K562 (cell line): Measurements from ENCODE around the gene TEDDM1. TPM values are rescaled to one million over a fixed set of nuclear protein-coding genes. Genes with fewer than 3 reads are reported as not detected.

Source experiments
- ARID1B ChIP-seq: fragments of 450-650 bp; IDR thresholded peaks from 2 replicates; pipeline ENCODE4 v1.6.1; 2016; ENCODE audit warnings: antibody characterized with exemption, mild to moderate bottlenecking, inconsistent platforms
- ATF3 ChIP-seq, 2 experiments: fragments of 450-650 bp in 1 of 2; sonication (generic) in 1 of 2; formaldehyde crosslinking in 1 of 2; IDR thresholded peaks in 1 of 2; conservative IDR thresholded peaks in 1 of 2; 2 replicates each; pipeline versions ENCODE4 v1.6.1 to v1.8.1; 2016 to 2023; ENCODE audit warnings: mild to moderate bottlenecking in 2 of 2, moderate library complexity in 2 of 2, inconsistent platforms in 1 of 2, missing genetic modification reagents in 1 of 2
- C11orf30 ChIP-seq: fragments of 450-650 bp; IDR thresholded peaks from 2 replicates; pipeline ENCODE4 v1.6.1; 2016; ENCODE audit warnings: low read depth, mild to moderate bottlenecking
- CBX3 ChIP-seq, 2 experiments: IDR thresholded peaks; 1 replicate in 1 of 2; 2 replicates in 1 of 2; pipeline ENCODE4 v1.6.1; 2012; ENCODE audit warnings: inconsistent platforms in 2 of 2, low read length in 2 of 2, borderline replicate concordance in 1 of 2, control low read depth in 1 of 2
- DDX20 ChIP-seq: fragments of 450-650 bp; IDR thresholded peaks from 2 replicates; pipeline ENCODE4 v1.6.1; 2016; ENCODE audit warnings: missing genetic modification characterization, low read depth, mild to moderate bottlenecking, missing compliant biosample characterization, moderate library complexity
- FOSL1 ChIP-seq: fragments of 200-800 bp; sonication (Bioruptor generic); conservative IDR thresholded peaks from 2 replicates; pipeline ENCODE4 v1.6.1; 2016; ENCODE audit warnings: missing genetic modification characterization, missing compliant biosample characterization
- JUN ChIP-seq, 2 experiments: sonication (generic) in 1 of 2; formaldehyde crosslinking in 1 of 2; IDR thresholded peaks; 2 replicates each; pipeline versions ENCODE4 v1.6.1 to v1.8.0; 2012 to 2022; ENCODE audit warnings: borderline replicate concordance in 2 of 2, mild to moderate bottlenecking in 2 of 2, improper control_type of control experiment in 1 of 2, low read depth in 1 of 2, low read length in 1 of 2, missing genetic modification reagents in 1 of 2
- JUND ChIP-seq, 2 experiments: IDR thresholded peaks; 2 replicates in 1 of 2; 3 replicates in 1 of 2; pipeline ENCODE4 v1.6.1; 2011; ENCODE audit warnings: borderline replicate concordance in 2 of 2, low read depth in 2 of 2, low read length in 2 of 2, improper control_type of control experiment in 1 of 2, missing biosample characterization in 1 of 2, missing genetic modification characterization in 1 of 2, missing genetic modification reagents in 1 of 2
- NCOR1 ChIP-seq: fragments of 450-650 bp; IDR thresholded peaks from 2 replicates; pipeline ENCODE4 v1.6.1; 2016; ENCODE audit warnings: mild to moderate bottlenecking, moderate library complexity
- NEUROD1 ChIP-seq: fragments of 150-350 bp; IDR thresholded peaks from 2 replicates; pipeline ENCODE4 v1.6.1; 2014; ENCODE audit warnings: borderline replicate concordance, low read length, low read depth; ENCODE audit not compliant: partially characterized antibody
- NONO ChIP-seq, 2 experiments: fragments of 200-400 bp in 1 of 2; fragments of 450-650 bp in 1 of 2; formaldehyde crosslinking in 1 of 2; IDR thresholded peaks; 2 replicates each; pipeline ENCODE4 v1.6.1; 2017; ENCODE audit warnings: low read depth in 2 of 2, mild to moderate bottlenecking in 2 of 2, moderate library complexity in 2 of 2, low read length in 1 of 2
- SMARCA4 ChIP-seq: fragments of 450-650 bp; IDR thresholded peaks from 2 replicates; pipeline ENCODE4 v1.6.1; 2016
- ZNF146 ChIP-seq: IDR thresholded peaks from one replicate; pipeline ENCODE4 v1.6.1; 2018; ENCODE audit warnings: missing compliant biosample characterization; ENCODE audit not compliant: unreplicated experiment
- ZNF217 ChIP-seq: sonication (generic); formaldehyde crosslinking; IDR thresholded peaks from 2 replicates; pipeline ENCODE4 v1.8.0; 2022; ENCODE audit warnings: mild to moderate bottlenecking, missing genetic modification reagents
- ZNF274 ChIP-seq: IDR thresholded peaks from 2 replicates; pipeline ENCODE4 v1.6.1; 2011; ENCODE audit warnings: low read depth, mild to moderate bottlenecking, low read length, moderate library complexity, borderline replicate concordance
- ZNF589 ChIP-seq: fragments of 200-800 bp; sonication (Bioruptor generic); IDR thresholded peaks from 2 replicates; pipeline ENCODE4 v1.6.1; 2016; ENCODE audit warnings: low read depth, missing genetic modification characterization, missing compliant biosample characterization
- polyA plus RNA-seq, 8 experiments: library from polyadenylated mRNA; depleted of rRNA in 4 of 8; stranded (reverse) in 5 of 8; unstranded in 3 of 8; fragments of >200 nt; fragmentation: Nextera tagmentation in 2 of 8; fragmentation: Illumina TruSeq in 1 of 8; extraction: Ambion mirVana in 2 of 8; extraction: Trizol in 1 of 8; gene quantifications; 2 replicates each; pipeline versions ENCODE4 v1.2.1 to v1.2.3, GENCODE V29; 2011 to 2014; ENCODE audit warnings: inconsistent platforms in 1 of 8, missing spikeins in 1 of 8
- total RNA-seq, 7 experiments: library from RNA; depleted of rRNA in 6 of 7; stranded (reverse); fragments of >200 nt in 6 of 7; fragmentation: Illumina TruSeq in 2 of 7; extraction: Trizol in 2 of 7; gene quantifications; 2 replicates each; pipeline versions ENCODE4 v1.2.1 to v1.2.3, GENCODE V29; 2011 to 2021; ENCODE audit warnings: low replicate concordance in 1 of 7

Gene TEDDM1
- total and polyA plus RNA-seq, 9 of the 15 experiments (the other 6 are each of a cell fraction or from before 2014, with no cell fraction given): not detected

GRCh38 chr1:182430263-182431068 lies 30.0 kb upstream of the TEDDM1 start (continued):
- TF ChIP-seq JUN (IDR thresholded peaks at IDR 0.05; ENCODE audit: borderline replicate concordance, low read depth, low read length) (peak; percentile 76), JUN (CRISPR knock-in tag; IDR thresholded peaks at IDR 0.05; ENCODE audit: borderline replicate concordance) (no peak), NCOR1 (peak; percentile 56; the same call in 1 of the 2 replicates), DDX20 (tag) (no peak), ZNF217 (CRISPR knock-in tag) (no peak), NONO (IDR thresholded peaks at IDR 0.05; ENCODE audit: low read depth in 2 of 2, low read length in 1 of 2) (no peak), JUND (IDR thresholded peaks at IDR 0.05; ENCODE audit: borderline replicate concordance, low read depth, low read length) (peak; percentile 89), JUND (tag; IDR thresholded peaks at IDR 0.05; ENCODE audit: borderline replicate concordance, low read depth, low read length) (peak; percentile 87; the same call in 2 of the 3 replicates), ATF3 (IDR thresholded peaks at IDR 0.05) (peak; percentile 87), ATF3 (CRISPR knock-in tag; conservative IDR thresholded peaks at IDR 0.05) (no peak), ARID1B (peak; percentile 66), C11orf30 (no peak), SMARCA4 (peak; percentile 76), ZNF274 (no peak), NEUROD1 (peak; percentile 28), CBX3 (IDR thresholded peaks at IDR 0.05; ENCODE audit: borderline replicate concordance in 1 of 2, low read length in 2 of 2) (peak in 1 of 2 experiments; percentile 53; a peak in 1 of 3 replicates), ZNF589 (CRISPR knock-in tag) (peak; percentile 71; the same call in 1 of the 2 replicates), ZNF146 (CRISPR knock-in tag) (no peak), FOSL1 (tag) (peak; percentile 69)
